ENCODE results near the gene FFAR2.

The FFAR2 gene

GRCh38 chr19:35427187-35427586 is 20.9 kb upstream of the FFAR2 start:
- DNase-seq: no peak

DNA sequence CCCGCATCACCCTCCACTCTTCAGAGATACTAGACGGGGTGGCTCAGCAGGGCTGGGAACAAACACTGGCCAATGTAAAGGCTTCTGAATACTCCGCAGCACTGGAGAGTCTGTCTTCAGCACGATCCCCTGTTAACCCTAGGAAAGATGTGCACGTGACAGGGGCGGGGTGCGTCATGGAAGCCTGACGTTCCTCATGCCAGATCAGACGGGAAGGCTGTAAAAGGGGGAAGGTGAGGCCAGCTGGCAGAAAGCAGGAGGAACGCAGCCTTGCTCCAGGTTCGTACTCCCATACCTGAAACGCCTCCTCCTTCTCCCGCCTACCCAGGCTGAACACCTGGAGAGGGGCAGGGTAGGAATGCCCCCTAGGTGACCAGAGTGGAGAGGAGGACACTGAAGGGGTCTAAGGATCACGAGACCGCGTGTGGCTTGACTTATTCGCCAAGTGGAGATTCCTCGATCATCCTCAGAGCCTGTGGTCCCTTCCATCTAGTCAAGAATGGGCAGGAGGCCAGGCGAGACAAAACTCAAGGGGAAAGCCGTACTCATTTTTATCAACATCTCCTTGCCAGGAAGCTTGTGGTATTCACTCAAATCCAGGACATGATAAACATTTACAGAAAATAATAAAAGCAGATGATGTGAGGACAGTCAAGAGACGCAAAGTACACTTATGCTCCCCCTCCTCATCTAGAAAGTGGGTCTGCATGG is 18.2 kb upstream of the FFAR2 start:
- DNase-seq: no peak

GRCh38 chr19:35430409-35431144 is 17.5 kb upstream of the FFAR2 start:
- no peak for DNase-seq

GRCh38 chr19:35431145-35431807 is 16.8 kb upstream of the FFAR2 start:
- no peak for DNase-seq

- DNase-seq: no peak
Observed at GRCh38 chr19:35432911-35433310, 15.1 kb upstream of the FFAR2 start.

DNA sequence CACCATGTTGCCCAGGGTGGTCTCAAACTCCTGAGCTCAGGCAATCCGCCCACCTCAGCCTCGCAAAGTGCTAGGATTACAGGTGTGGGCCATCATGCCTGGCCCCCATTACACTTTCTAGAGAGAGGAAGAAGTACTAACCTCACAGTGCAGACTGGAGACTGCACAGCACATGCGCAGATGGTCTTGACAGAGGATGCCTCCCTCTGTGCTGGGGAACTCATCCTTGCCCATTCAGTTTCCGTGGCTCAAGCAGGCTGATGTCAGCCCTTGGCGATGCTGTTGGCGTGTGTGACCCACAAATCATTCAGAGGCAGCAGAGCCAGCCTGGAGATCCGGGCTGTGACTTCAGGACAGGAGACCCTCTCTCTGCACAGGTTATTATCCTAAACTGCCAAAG is 14.6 kb upstream of the FFAR2 start:
- no peak for DNase-seq

- no peak for DNase-seq
Observed at GRCh38 chr19:35435896-35436295, 12.2 kb upstream of the FFAR2 start.

GRCh38 chr19:35436477-35437405 is 11.3 kb upstream of the FFAR2 start:
- no peak for DNase-seq

DNA sequence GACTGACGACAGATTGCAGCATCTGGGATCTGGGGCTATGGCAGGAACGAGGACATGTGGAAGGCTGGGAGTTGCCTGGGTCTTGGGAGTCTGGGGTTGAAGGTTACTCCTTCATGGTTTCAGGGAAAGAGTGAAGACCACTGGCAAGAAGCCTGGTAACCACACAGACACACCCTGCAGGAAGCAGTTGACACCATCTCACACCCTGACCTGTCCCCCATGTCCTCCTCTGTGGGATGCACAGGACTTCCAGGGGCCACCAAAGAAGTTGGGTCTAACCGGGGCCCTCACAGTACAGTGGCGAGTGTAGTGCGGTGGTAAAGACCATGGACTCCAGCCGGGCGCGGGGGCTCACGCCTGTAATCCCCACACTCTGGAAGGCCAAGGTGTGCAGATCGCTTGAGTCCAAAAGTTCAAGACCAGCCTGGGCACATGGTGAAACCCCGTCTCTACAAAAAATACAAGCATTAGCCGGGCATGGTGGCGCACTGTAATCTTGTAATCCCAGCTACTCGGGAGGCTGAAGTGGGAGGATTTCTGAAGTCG is 10.6 kb upstream of the FFAR2 start:
- DNase-seq: no peak

DNA sequence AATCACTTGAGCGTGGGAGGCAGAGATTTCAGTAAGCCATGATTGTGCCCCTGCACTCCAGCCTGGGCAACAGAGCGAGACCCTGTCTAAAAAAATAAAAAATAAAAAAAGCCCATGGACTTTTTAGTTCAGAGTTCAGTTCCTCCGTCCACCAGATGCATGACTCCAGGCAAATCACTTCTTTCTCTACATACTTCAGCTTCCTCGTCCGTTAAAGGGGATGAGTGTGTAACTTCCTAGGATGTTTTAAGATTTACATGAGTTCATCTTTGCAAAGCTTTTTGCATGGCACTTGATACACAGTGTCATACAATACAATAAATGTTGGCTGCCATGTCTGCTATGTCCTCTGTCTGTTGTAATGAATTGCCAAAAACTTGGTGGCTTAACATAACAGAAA is 10.0 kb upstream of the FFAR2 start:
- DNase-seq: no peak

GRCh38 chr19:35438527-35438926 is 9.5 kb upstream of the FFAR2 start:
- no peak for DNase-seq

- no peak for DNase-seq
Observed at GRCh38 chr19:35439921-35440320, 8.1 kb upstream of the FFAR2 start.

- DNase-seq: no peak
Observed at GRCh38 chr19:35442091-35442490, 6.0 kb upstream of the FFAR2 start.

DNA sequence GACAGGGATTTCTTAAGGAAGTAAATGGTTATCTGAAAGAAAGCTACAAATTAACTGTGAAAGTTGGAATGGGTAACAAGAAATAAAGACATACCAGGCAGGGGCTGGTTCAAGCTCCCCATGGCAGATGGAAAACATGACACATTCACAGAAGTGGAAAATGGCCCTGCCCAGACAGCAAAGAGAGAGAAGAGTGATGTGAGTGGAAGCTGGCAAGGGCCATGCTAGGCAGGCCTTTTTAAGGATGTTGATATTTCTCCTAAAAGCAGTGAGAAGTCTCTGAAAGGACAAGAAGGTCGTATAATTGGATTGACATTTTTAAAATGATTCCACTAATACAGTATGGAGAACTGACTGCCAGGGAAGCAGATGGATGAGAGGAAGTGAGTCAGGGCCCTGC is 3.3 kb upstream of the FFAR2 start:
- DNase-seq: no peak

- no peak for DNase-seq
Observed at GRCh38 chr19:35445826-35446593, 2.0 kb upstream of the FFAR2 start.

- no peak for DNase-seq
Observed at GRCh38 chr19:35449359-35450043, 1.4 kb downstream of the FFAR2 start.

GRCh38 chr19:35451338-35452096 is 3.5 kb downstream of the FFAR2 start:
- DNase-seq: no peak

- DNase-seq: no peak
Observed at GRCh38 chr19:35454663-35455062, 6.6 kb downstream of the FFAR2 start.

DNA sequence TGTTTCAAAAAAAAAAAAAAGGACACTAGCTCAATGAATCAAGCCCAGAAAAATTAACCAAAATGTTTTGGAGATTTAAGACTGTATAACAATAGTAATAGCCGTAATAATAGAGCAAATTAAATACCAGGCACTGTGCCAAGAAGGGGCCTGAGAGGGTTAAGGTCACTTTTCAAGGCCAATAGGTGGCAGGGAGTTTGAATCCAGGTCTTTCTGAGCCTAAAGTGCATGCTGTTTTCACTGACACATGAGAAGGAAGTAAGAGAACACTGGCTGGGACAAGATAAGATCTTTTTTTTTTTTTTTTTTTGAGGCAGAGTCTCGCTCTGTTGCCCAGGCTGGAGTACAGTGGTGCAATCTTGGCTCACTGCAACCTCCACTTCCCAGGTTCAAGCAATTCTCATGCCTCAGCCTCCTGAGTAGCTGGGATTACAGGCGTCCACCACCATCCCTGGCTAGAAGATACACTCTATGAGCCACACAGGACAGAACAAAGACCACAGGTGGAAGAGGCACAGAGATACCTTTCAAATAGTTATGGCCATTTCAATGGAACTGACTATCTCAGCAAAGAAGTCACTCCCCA is 7.7 kb downstream of the FFAR2 start:
- no peak for DNase-seq

DNA sequence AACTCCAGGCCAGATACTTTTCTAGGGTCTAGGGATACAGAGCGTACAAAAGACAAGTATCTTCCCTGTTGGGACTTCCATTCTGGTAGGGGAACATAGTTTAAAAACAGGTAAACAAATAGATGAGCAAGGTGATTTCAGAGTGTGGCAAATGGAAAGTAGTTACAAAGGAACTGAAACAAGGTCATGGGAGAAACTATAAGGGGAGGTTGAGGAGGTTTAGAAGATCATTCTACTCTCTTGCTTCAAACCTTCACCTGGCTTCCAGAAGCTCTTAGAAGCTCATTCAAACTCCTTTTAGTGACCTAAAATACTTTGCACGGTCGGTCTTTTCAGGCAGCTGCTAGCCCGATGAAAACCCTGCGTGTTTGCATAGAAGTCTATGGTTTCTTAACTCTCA is 9.1 kb downstream of the FFAR2 start:
- no peak for DNase-seq

Measured in NCI-H2081 treated with DMSO at 0.1 percent for 48 hours (cell line).